H1 (cell line): Measurements from ENCODE around the gene ARHGAP4. TPM values are rescaled to one million over a fixed set of nuclear protein-coding genes. Genes with fewer than 3 reads are reported as not detected.

Experiments used
- BCL11A ChIP-seq, 2 experiments: IDR thresholded peaks; one replicate each; pipeline ENCODE4 v1.6.1; 2011; ENCODE audit warnings: low read depth in 2 of 2, low read length in 2 of 2, mild to moderate bottlenecking in 2 of 2
- CEBPB ChIP-seq: IDR thresholded peaks from 2 replicates; pipeline ENCODE4 v1.6.1; 2012; ENCODE audit warnings: low read depth, low read length
- polyA plus RNA-seq, 7 experiments: library from polyadenylated mRNA; depleted of rRNA in 3 of 7; stranded (reverse) in 5 of 7; unstranded in 2 of 7; fragments of >200 nt in 5 of 7; fragments of 200-250 nt in 2 of 7; gene quantifications; 1 replicate in 5 of 7; 2 replicates in 1 of 7; 4 replicates in 1 of 7; pipeline versions ENCODE4 v1.2.1 to v1.2.3, GENCODE V29; 2011 to 2013; ENCODE audit warnings: missing spikeins in 2 of 7, mixed read lengths in 2 of 7
- total RNA-seq: library from RNA; stranded (reverse); fragmentation: NEBNext Ultra II Directional; extraction: Animal tissue kit (Norgen Biotek cat#: 25700); gene quantifications from 2 replicates; pipeline ENCODE4 v1.2.1, GENCODE V29; 2021

ARHGAP4 gene
- total and polyA plus RNA-seq, 2 of the 8 experiments (the other 6 are each of a cell fraction or from before 2014, with no cell fraction given), result 23.9 to 26.0 TPM

DNA sequence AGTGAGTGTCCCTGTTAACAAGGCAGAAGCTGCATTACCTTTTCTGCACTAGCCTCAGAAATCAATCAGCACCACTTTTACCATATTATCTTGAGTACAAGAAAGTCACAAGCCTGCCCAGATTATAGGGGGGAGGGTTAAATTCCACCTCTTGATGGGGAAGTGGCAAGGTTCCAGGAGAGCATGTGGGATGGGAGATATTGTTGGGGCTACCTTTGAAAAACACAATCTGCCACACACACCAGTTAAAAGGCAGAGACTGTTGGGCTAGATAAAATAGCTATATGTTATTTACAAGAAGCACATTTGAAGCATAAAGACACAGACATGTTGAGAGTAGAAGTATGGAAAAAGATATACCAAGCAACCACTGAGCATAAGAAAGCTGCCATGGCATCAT, 28.2 kb downstream of the ARHGAP4 start (continued):
- no peak for TF ChIP-seq BCL11A (IDR thresholded peaks at IDR 0.05; ENCODE audit: low read depth in 2 of 2, low read length in 2 of 2)
- no peak for TF ChIP-seq CEBPB
